KMS-11 (cell line): Measurements from ENCODE around the gene ABCB4.

Experiments used
- H2AFZ ChIP-seq: fragments of 200-600 bp; sonication (generic); 2 replicates; pipeline ENCODE4 v1.6.1; 2016; ENCODE audit warnings: antibody characterized with exemption, mixed run types, low read depth
- H3K27ac ChIP-seq: fragments of 200-600 bp; sonication (generic); 2 replicates; pipeline ENCODE4 v1.6.1; 2016; ENCODE audit warnings: mild to moderate bottlenecking, mixed run types
- H3K27me3 ChIP-seq: fragments of 200-600 bp; sonication (generic); 2 replicates; pipeline ENCODE4 v1.6.1; 2017; ENCODE audit warnings: mild to moderate bottlenecking, low read depth, mixed run types, moderate library complexity; ENCODE audit not compliant: insufficient read depth
- H3K36me3 ChIP-seq: fragments of 200-600 bp; sonication (generic); 2 replicates; pipeline ENCODE4 v1.6.1; 2017; ENCODE audit warnings: mild to moderate bottlenecking, mixed run types; ENCODE audit not compliant: insufficient read depth
- H3K4me1 ChIP-seq: fragments of 200-600 bp; sonication (generic); 2 replicates; pipeline ENCODE4 v1.6.1; 2016; ENCODE audit warnings: mild to moderate bottlenecking, low read depth, mixed run types; ENCODE audit not compliant: poor library complexity, severe bottlenecking
- H3K4me2 ChIP-seq: fragments of 200-600 bp; sonication (generic); 2 replicates; pipeline ENCODE4 v1.7.0; 2016; ENCODE audit warnings: mild to moderate bottlenecking, mixed run types
- H3K4me3 ChIP-seq: fragments of 200-600 bp; sonication (generic); IDR thresholded peaks from 2 replicates; pipeline ENCODE4 v1.6.1; 2017; ENCODE audit warnings: low read depth, low read length, mixed read lengths; ENCODE audit not compliant: insufficient read depth
- H3K79me2 ChIP-seq: fragments of 200-600 bp; sonication (generic); 2 replicates; pipeline ENCODE4 v1.6.1; 2016; ENCODE audit warnings: low read depth, mixed run types; ENCODE audit not compliant: insufficient read depth
- H3K9ac ChIP-seq: fragments of 200-600 bp; sonication (generic); 2 replicates; pipeline ENCODE4 v1.6.1; 2016; ENCODE audit warnings: mild to moderate bottlenecking, mixed run types
- H4K20me1 ChIP-seq: fragments of 200-600 bp; sonication (generic); 2 replicates; pipeline ENCODE4 v1.6.1; 2016; ENCODE audit warnings: mild to moderate bottlenecking, mixed run types; ENCODE audit not compliant: insufficient read depth
- TF ChIP-seq, protein P1 (sequence below): fragments of 200-600 bp; sonication (generic); conservative IDR thresholded peaks from 2 replicates; pipeline ENCODE4 v1.6.1; 2017; ENCODE audit warnings: low read depth, mild to moderate bottlenecking, antibody characterized with exemption, low read length, moderate library complexity, mixed read lengths

ABCB4 gene

DNA sequence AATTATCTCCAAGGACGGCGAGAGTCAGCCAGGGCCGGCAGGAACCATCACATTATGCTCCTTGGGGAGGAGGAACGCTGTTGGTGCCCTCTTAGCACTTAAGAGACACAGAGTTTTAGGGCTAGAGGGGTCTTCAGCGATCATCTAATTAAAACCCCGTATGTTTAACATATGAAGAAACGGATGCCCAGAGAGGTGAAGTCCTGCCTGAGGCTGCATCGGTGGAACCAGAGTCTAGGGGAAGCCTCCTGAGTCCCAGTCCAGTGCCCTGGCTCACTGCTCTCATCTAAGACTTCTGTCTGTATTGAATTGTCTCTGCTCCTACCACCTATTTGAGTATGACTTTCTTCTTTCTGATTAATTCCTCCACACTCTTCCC is 688 bp upstream of the ABCB4 start:
- Histone ChIP-seq H3K79me2 (no peaks in the 10 kb centered on the region), H3K4me1 (no peaks in the 10 kb centered on the region), H3K27me3 (no peaks in the 10 kb centered on the region), H2AFZ (no peak overlapping the region), H3K4me2 (no peak overlapping the region), H3K4me3 (no peak overlapping the region), H3K9ac (no peak overlapping the region), H3K27ac (no peak overlapping the region), H4K20me1 (no peaks in the 10 kb centered on the region), H3K36me3 (no peaks in the 10 kb centered on the region)
- TF ChIP-seq, protein P1, sequence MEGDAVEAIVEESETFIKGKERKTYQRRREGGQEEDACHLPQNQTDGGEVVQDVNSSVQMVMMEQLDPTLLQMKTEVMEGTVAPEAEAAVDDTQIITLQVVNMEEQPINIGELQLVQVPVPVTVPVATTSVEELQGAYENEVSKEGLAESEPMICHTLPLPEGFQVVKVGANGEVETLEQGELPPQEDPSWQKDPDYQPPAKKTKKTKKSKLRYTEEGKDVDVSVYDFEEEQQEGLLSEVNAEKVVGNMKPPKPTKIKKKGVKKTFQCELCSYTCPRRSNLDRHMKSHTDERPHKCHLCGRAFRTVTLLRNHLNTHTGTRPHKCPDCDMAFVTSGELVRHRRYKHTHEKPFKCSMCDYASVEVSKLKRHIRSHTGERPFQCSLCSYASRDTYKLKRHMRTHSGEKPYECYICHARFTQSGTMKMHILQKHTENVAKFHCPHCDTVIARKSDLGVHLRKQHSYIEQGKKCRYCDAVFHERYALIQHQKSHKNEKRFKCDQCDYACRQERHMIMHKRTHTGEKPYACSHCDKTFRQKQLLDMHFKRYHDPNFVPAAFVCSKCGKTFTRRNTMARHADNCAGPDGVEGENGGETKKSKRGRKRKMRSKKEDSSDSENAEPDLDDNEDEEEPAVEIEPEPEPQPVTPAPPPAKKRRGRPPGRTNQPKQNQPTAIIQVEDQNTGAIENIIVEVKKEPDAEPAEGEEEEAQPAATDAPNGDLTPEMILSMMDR, result no peak

DNA sequence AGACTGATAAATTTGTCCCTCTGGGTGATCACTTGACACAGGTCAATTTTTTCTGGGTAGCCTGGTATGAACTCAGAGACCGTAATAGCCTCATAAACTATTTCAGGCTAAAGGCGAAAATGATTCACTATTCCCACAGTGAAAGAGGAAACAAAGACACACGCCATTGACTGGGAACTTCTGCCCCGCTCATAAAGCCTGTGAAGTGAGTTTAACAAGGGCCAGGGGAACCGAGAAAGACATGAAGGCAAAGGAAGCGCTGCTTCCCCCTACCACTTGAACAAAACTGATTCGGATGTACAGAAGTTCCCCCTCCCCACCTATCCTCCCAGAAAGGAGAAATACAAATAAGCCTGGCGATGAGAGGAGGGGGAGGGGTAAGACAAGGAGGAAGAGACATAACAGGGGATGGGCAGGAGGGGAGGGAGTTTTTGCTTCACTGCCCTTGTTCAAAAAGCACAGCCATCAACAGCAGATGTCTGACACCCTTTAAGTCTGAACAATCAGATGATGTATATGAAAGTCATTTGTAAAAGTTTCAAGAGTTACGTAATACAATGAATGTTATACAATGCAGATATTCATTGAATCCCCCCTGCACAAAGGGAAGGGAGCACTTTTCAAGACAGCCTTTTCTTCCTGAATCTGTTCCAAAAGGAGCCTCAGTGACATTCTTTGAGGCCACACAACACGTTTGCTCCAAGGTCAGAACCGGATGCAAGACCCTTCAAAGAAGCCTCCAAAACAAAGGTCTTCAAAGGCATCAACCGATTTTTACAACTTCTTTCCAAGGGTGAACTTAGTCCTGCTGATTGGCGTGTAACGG is 734 bp downstream of the ABCB4 start:
- no peaks in the 10 kb centered on the region for H3K79me2 ChIP-seq
- no peaks in the 10 kb centered on the region for H3K27me3 ChIP-seq
- H3K4me2 ChIP-seq, result no peak overlapping the region
- TF ChIP-seq, protein P1, result no peak
- no peak overlapping the region for H3K27ac ChIP-seq
- no peaks in the 10 kb centered on the region for H4K20me1 ChIP-seq
- H2AFZ ChIP-seq, result no peak overlapping the region
- H3K9ac ChIP-seq, result no peak overlapping the region
- no peak overlapping the region for H3K4me3 ChIP-seq
- no peaks in the 10 kb centered on the region for H3K36me3 ChIP-seq
- H3K4me1 ChIP-seq, result no peaks in the 10 kb centered on the region

DNA sequence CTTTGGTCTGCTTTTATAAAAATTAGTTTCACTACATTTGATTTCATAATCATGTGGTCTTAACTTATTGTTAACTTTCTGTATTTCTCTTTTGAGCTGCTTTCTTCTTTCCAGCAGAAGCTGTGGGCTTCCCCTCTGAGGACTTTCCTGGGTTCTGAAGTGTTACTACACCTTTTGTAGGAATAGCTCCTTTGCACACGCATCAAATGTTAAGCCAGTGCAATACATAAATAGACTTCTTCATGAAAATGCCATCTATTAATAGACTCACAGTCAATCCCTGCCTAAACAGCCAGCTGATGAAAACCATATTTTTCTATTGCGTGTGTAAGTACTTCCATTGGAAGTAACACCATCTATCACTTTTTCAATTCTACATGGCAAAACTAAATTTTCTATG is 1.5 kb downstream of the ABCB4 start:
- H3K4me1 ChIP-seq, result no peaks in the 10 kb centered on the region
- H2AFZ ChIP-seq, result no peak overlapping the region
- H3K79me2 ChIP-seq, result no peaks in the 10 kb centered on the region
- no peaks in the 10 kb centered on the region for H4K20me1 ChIP-seq
- no peak overlapping the region for H3K27ac ChIP-seq
- no peak overlapping the region for H3K9ac ChIP-seq
- H3K4me3 ChIP-seq, result no peak overlapping the region
- no peak overlapping the region for H3K4me2 ChIP-seq
- H3K27me3 ChIP-seq, result no peaks in the 10 kb centered on the region
- H3K36me3 ChIP-seq, result no peaks in the 10 kb centered on the region
- TF ChIP-seq, protein P1, result no peak

DNA sequence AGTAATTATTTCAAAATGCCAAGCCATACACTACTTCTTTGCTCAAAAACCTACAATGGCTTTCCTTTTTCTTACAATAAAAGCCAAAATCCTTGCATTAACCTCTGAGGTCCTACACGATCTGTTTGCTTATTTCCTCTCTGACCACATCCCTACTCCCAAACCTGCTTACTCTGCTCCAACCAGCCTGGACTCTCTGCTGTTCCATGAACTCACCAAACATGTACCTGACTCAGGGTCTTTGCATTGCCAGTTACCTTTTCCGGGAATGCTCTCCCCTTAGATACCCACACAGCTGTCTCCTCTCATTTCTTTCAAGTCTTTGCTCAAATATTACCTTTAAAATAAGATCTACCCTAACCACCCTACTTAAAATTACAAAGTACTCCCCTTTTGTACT is 2.3 kb downstream of the ABCB4 start:
- no peak overlapping the region for H3K27ac ChIP-seq
- TF ChIP-seq, protein P1, result no peak

More for the DNA sequence above, 2.3 kb downstream of the ABCB4 start:
- no peak overlapping the region for H2AFZ ChIP-seq
- H3K9ac ChIP-seq, result no peak overlapping the region
- no peak overlapping the region for H3K4me2 ChIP-seq
- H3K36me3 ChIP-seq, result no peaks in the 10 kb centered on the region
- no peaks in the 10 kb centered on the region for H4K20me1 ChIP-seq
- no peaks in the 10 kb centered on the region for H3K79me2 ChIP-seq
- no peak overlapping the region for H3K4me3 ChIP-seq
- H3K27me3 ChIP-seq, result no peaks in the 10 kb centered on the region
- H3K4me1 ChIP-seq, result no peaks in the 10 kb centered on the region
